Sigmoid colon (tissue), 4 donors: Measurements from ENCODE around the gene RABEP1.

ENCODE experiments used
- CTCF ChIP-seq, 4 experiments: fragments of 450-650 bp in 3 of 4; fragments of 200-600 bp in 1 of 4; IDR thresholded peaks; one replicate each; pipeline ENCODE4 v1.5.1; 2016 to 2019; ENCODE audit warnings: antibody characterized with exemption in 4 of 4, mild to moderate bottlenecking in 3 of 4, moderate library complexity in 2 of 4
- EP300 ChIP-seq, 4 donors: sonication (generic); formaldehyde crosslinking; IDR thresholded peaks; one replicate each; pipeline ENCODE4 v1.6.1; 2017; ENCODE audit warnings: antibody characterized with exemption in 4 of 4
- POLR2A ChIP-seq, 2 donors: fragments of 450-650 bp; IDR thresholded peaks; one replicate each; pipeline ENCODE4 v1.6.1; 2016; ENCODE audit warnings: antibody characterized with exemption in 2 of 2, mild to moderate bottlenecking in 2 of 2, moderate library complexity in 2 of 2
- POLR2AphosphoS5 ChIP-seq, 4 donors: sonication (generic); formaldehyde crosslinking; IDR thresholded peaks; one replicate each; pipeline ENCODE4 v1.6.1; 2017; ENCODE audit warnings: antibody characterized with exemption in 4 of 4

GRCh38 chr17:5381542-5381941 is 99.5 kb downstream of the RABEP1 start:
- TF ChIP-seq CTCF (IDR thresholded peaks at IDR 0.05), result no peak
- TF ChIP-seq POLR2A (IDR thresholded peaks at IDR 0.05), result no peak
- TF ChIP-seq EP300 (IDR thresholded peaks at IDR 0.05), result no peak
- no peak for TF ChIP-seq POLR2AphosphoS5 (IDR thresholded peaks at IDR 0.05)
